Chondrocyte (in vitro differentiated cells): ENCODE results near the gene PRDM15. TPM values are rescaled to one million over a fixed set of nuclear protein-coding genes. Genes with fewer than 3 reads are reported as not detected.

Experiments used
- DNase-seq: peaks from one replicate; pipeline ENCODE4 v3.0.0; 2021; ENCODE audit warnings: mixed read lengths, low spot score
- H3K27ac Mint-ChIP-seq: one replicate; pipeline ENCODE4 v1.8.0; 2021; ENCODE audit warnings: mild to moderate bottlenecking, moderate library complexity, mixed read lengths; ENCODE audit not compliant: unreplicated experiment
- H3K27me3 Mint-ChIP-seq: 2 replicates; pipeline ENCODE4 v1.8.0; 2021; ENCODE audit warnings: low read depth, mixed read lengths
- H3K36me3 Mint-ChIP-seq: 2 replicates; pipeline ENCODE4 v1.8.0; 2021; ENCODE audit warnings: low read depth, mixed read lengths
- H3K4me1 Mint-ChIP-seq: 2 replicates; pipeline ENCODE4 v1.8.0; 2021; ENCODE audit warnings: low read depth, mild to moderate bottlenecking, mixed read lengths
- H3K4me3 Mint-ChIP-seq: one replicate; pipeline ENCODE4 v1.8.0; 2021; ENCODE audit warnings: mild to moderate bottlenecking, moderate library complexity, mixed read lengths; ENCODE audit not compliant: unreplicated experiment
- H3K9me3 Mint-ChIP-seq: 2 replicates; pipeline ENCODE4 v1.8.0; 2021; ENCODE audit warnings: low read depth, mixed read lengths
- CTCF ChIP-seq: fragments of 200-600 bp; sonication (generic); IDR thresholded peaks from 2 replicates; pipeline ENCODE4 v1.5.0; 2021; ENCODE audit warnings: antibody characterized with exemption, mild to moderate bottlenecking, moderate library complexity
- total RNA-seq: library from RNA; stranded (reverse); gene quantifications from 3 replicates; pipeline ENCODE4 v1.2.1, GENCODE V29; 2021

The PRDM15 gene
- total RNA-seq, 1 donor from 2014 or later, result 4.9 TPM

DNA sequence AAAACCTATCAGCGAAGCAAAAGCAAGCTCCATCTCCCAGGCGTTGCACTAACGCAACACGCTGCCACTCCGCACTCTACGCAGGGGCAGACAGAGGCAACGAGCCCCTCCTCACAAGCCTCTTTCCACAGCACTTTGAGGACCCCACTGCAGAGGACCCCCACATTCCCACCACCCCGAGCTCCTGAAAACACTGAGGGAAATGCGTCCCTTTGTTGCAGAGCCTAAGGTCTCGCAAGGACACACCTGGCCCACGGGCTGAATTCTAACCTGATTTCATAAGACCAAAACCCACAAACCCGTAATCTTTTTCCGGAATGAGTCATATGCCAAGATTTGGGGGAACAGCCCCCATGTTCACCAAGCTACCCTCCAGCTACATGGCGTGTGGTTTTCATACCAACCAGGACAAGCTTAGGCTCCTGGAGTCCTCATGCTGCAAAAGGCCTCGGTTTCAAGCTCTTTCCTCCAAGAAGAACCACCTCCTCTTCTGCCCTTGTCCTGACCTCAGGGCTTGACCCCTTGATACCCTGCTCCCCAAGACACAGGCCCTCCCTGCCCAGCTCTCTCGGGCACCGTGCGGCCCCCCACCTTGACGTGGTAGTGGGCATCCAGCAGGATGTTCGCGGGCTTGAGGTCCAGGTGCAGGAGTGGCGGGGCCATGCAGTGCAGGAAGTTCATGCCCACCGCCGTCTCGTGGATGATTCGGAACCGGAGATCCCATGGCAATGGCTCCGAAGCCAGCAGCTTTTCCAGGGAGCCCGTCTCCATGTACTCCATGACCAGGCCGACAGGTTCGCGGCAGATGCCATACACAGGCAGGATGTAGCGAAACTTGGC is 123.0 kb downstream of the PRDM15 start:
- no peak for TF ChIP-seq CTCF
- Mint-ChIP-seq H3K4me3 (no peak overlapping the region), H3K27ac (no peak overlapping the region), H3K4me1 (peaks cover 60% of the 10 kb centered on the region), H3K36me3 (peaks cover 7% of the 10 kb centered on the region), H3K9me3 (no peaks in the 10 kb centered on the region), H3K27me3 (no peaks in the 10 kb centered on the region)
- peak; percentile 79 for DNase-seq

- H3K4me1 Mint-ChIP-seq, result peaks cover 55% of the 10 kb centered on the region
- peaks cover 7% of the 10 kb centered on the region for H3K36me3 Mint-ChIP-seq
- no peak overlapping the region for H3K4me3 Mint-ChIP-seq
- no peak for TF ChIP-seq CTCF
- peak; percentile 57 for DNase-seq
- H3K27ac Mint-ChIP-seq, result no peak overlapping the region
- H3K27me3 Mint-ChIP-seq, result no peaks in the 10 kb centered on the region
- H3K9me3 Mint-ChIP-seq, result no peaks in the 10 kb centered on the region
These were observed 123.7 kb downstream of the PRDM15 start for GRCh38 chr21:41755258-41755933.

- H3K9me3 Mint-ChIP-seq, result no peaks in the 10 kb centered on the region
- DNase-seq, result no peak
- H3K36me3 Mint-ChIP-seq, result peaks cover 9% of the 10 kb centered on the region
- peaks cover 49% of the 10 kb centered on the region for H3K4me1 Mint-ChIP-seq
- TF ChIP-seq CTCF, result no peak
- no peak overlapping the region for H3K4me3 Mint-ChIP-seq
- H3K27me3 Mint-ChIP-seq, result no peaks in the 10 kb centered on the region
- H3K27ac Mint-ChIP-seq, result peak overlapping the region; percentile 22
These were observed 124.7 kb downstream of the PRDM15 start for GRCh38 chr21:41754479-41754891.

GRCh38 chr21:41753006-41753898 is 125.9 kb downstream of the PRDM15 start:
- H3K4me1 Mint-ChIP-seq, result peaks cover 41% of the 10 kb centered on the region
- no peak for DNase-seq
- H3K36me3 Mint-ChIP-seq, result peaks cover 13% of the 10 kb centered on the region
- no peaks in the 10 kb centered on the region for H3K27me3 Mint-ChIP-seq
- no peaks in the 10 kb centered on the region for H3K9me3 Mint-ChIP-seq
- H3K4me3 Mint-ChIP-seq, result no peak overlapping the region
- H3K27ac Mint-ChIP-seq, result no peak overlapping the region
- TF ChIP-seq CTCF, result no peak

DNA sequence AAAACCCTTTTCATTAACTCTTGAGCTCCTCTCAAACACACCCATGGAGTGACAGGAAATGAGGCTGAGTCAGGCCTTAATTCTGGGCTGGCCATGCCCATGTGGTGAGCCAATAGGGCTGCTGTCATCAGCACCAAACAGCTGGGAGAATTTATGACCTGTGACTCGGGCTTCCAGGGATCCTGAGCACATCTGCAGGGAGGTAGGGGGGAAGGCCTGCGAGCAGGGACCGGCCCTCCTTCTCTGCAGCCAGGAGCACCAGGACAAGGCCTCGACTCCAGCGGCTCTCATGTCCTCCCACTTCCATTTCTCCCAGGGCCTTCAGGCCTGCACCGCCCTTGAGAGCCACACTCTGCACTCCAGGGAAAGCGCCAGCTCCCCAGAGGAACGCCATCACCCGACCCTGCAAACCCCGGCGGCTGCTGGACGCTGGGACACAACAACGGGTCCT is 126.9 kb downstream of the PRDM15 start:
- Mint-ChIP-seq H3K27me3 (no peaks in the 10 kb centered on the region), H3K4me3 (no peak overlapping the region), H3K9me3 (no peaks in the 10 kb centered on the region), H3K4me1 (peaks cover 40% of the 10 kb centered on the region), H3K27ac (no peak overlapping the region), H3K36me3 (peaks cover 21% of the 10 kb centered on the region)
- no peak for TF ChIP-seq CTCF
- DNase-seq, result no peak
